Epidermal melanocyte (primary cell): ENCODE results near the gene RAG1.

Source experiments
- DNase-seq: peaks from one replicate; pipeline ENCODE4 v3.0.0; 2011; ENCODE audit warnings: low spot score; ENCODE audit not compliant: insufficient read length

The RAG1 gene

GRCh38 chr11:36627006-36627405, 59.2 kb downstream of the RAG1 start:
- no peak for DNase-seq

- DNase-seq, result no peak
Observed at GRCh38 chr11:36627471-36627870, 59.7 kb downstream of the RAG1 start.

- DNase-seq, result no peak
Observed at GRCh38 chr11:36628141-36628540, 60.3 kb downstream of the RAG1 start.

GRCh38 chr11:36628765-36629244, 61.0 kb downstream of the RAG1 start:
- no peak for DNase-seq
